IPS-18c (cell line): ENCODE results near the gene ALCAM.
A peak's percentile ranks its signal among the peaks of the same experiment; 100 is the strongest.
"Not testable (repeated sequence)": the region's sequence is repeated elsewhere in the genome, so short reads cannot be mapped to it uniquely, and the experiment has no call there.

Experiments
- H3K4me3 ChIP-seq: 2 replicates; pipeline ENCODE4 v1.7.0; 2013; ENCODE audit warnings: low read depth, mild to moderate bottlenecking, low read length, moderate library complexity; ENCODE audit not compliant: insufficient read depth
- H3K9me3 ChIP-seq: one replicate; pipeline ENCODE4 v1.6.1; 2013; ENCODE audit warnings: mild to moderate bottlenecking, low read length, moderate library complexity; ENCODE audit not compliant: control insufficient read depth, insufficient read depth

The ALCAM gene

DNA sequence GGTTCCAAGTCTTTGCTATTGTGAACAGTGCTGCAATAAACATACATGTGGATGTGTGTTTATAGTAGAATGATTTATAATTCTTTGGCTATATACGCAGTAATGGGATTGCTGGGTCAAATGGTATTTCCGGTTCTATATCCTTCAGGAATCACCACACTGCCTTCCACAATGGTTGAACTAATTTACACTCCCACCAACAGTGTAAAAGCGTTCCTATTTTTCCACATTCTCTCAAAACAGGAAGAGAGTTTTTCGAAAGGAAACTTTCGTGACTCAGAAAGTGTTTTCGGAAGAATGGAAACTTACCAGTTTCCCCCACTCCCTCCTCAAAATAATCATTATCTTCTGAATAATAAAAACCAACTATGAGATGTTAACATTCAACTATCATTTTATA is 205.8 kb downstream of the ALCAM start:
- H3K9me3 ChIP-seq, result no peaks in the 10 kb centered on the region
- H3K4me3 ChIP-seq, result no peak overlapping the region

DNA sequence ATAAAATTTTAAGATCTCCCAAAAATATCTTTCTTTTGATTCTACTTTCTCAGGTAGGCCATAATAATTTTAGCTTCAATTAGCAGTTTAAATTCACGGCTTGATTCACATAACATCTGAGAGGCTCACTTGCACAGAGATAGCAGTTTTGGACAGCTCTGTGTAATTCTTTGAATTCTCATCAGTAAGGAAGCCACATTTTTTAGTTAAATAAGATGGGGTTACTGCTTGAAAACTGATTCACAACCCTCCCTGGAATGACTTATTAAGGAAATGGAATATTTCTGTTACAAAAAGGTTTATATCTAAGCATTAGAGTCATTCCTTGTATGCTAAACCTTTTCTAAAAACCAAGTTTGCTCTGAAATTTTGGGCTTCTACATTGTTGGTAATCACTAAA is 212.7 kb downstream of the ALCAM start:
- Histone ChIP-seq H3K9me3 (no peaks in the 10 kb centered on the region), H3K4me3 (no peak overlapping the region)

DNA sequence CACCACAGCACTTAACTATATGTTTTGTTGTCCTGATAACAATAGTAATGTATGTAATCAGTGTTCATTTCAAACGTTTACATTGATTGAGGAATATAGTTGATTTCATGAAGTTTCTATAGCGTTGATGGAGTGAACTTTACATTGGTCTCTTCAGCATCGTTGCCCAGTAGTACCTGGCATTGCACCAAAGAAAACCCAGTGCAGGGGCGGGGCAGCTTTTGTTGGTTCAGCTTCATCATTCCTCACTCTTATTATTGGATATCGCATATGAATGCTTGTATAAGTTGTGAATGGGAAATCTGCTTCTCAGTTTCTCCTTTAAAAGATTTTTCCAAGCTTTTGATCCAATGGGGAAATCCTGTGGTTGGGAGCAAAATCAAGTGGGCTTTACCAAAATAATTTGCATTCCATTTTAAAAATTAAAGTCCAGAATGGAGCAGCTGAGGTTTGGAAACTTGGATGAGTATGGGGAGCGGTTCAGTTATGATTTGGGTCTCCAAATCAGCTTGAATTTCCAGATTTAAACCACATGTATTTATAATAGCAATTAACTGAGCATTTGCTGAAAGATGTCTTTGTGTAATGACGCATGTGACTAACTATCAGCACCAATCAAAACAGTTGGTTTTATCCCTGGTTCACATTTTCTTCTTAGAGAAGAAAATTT is 213.7 kb downstream of the ALCAM start:
- no peaks in the 10 kb centered on the region for H3K9me3 ChIP-seq
- H3K4me3 ChIP-seq, result no peak overlapping the region

DNA sequence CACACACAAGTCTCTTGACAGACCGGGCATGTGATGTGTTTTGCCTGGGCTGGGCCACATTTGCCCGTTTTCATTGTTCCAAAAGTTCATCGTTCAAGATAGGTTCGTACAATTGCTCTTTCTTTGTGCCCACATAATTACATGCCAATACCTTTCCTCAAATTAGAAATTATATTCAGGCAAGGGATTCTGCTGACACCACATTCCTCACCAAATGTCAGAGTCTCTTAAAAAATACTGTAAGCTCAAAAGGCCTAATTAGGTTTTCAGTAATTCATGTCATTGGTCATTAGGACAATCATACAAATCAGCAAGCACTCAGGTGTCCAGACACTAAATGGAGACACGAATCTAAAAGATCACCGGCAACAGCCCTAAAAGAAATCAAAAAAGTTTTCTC is 215.3 kb downstream of the ALCAM start:
- no peaks in the 10 kb centered on the region for H3K9me3 ChIP-seq
- H3K4me3 ChIP-seq, result no peak overlapping the region

DNA sequence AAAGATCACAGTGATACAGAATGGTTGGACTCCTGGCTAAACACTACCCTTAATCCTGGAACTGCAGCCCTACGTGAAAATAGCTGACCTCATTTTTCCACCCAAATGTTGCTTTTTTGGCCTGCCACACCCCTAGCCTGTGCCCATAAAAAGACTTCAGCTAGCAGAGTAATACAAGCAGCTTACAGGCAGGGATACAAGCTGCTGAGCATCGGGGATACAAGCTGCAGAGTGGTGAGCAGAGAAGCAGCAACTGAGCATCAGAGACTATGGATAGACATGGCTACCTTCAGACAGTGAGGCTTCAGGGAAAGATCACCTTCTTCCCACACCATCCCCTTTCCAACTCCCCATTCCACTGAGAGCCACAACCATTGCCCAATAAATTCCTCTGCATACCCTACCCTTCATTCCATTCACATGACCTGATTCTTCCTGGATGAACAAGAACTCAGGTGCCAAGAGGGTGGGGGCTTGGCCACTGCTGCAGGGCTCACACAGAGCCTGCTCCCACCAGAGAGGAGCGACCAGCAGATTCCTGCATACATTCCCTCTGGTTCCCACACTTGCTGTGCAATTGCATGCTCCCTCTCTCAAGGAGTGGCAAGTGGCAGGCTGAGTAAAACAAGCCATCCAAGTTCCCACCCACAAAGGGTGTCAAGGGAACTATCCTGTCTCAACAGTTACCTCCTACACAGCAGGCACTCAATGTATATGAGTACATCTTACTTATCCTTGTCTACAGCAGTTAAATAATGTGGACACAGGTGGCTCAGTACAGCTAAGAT is 217.5 kb downstream of the ALCAM start:
- Histone ChIP-seq H3K9me3 (no peaks in the 10 kb centered on the region), H3K4me3 (no peak overlapping the region)

DNA sequence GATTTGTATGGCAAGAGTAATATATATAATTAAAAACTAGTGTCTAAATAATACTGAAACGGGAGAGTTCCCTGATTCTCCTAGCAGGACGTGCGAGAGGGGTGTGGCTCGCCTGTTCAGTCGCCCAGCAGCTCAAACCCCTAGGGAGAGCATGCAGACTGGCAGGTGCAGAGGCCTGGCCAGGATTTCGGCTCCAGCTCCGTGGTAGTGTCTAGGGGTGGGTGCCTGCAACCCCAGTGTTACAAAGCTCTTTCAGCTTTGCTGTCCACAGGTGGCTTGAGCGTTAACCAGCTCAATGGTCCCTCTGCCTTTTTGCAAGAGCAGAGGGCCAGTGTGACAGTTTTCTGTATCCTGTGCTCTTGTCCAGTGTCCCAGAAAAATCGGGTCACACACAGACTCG is 226.6 kb downstream of the ALCAM start:
- H3K4me3 ChIP-seq, result no peak overlapping the region
- H3K9me3 ChIP-seq, result no peaks in the 10 kb centered on the region

DNA sequence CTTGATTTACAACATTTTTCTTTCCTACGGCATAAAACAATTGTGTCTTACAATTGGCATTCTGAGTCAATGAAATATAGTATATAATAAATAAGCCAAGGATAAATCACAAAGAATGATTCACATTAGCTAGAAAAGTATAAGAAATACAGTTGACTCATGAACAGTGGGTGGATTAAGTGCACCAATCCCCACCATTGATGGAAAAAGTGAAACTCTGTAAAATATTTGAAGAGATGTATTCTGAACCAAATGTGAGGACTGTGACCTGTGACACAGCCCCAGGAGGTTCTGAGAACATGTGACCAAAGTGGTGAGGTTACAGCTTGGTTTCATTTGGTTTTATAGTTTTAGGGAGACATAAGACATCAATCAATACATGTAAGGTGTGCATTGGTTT is 227.5 kb downstream of the ALCAM start:
- Histone ChIP-seq H3K9me3 (no peaks in the 10 kb centered on the region), H3K4me3 (no peak overlapping the region)

DNA sequence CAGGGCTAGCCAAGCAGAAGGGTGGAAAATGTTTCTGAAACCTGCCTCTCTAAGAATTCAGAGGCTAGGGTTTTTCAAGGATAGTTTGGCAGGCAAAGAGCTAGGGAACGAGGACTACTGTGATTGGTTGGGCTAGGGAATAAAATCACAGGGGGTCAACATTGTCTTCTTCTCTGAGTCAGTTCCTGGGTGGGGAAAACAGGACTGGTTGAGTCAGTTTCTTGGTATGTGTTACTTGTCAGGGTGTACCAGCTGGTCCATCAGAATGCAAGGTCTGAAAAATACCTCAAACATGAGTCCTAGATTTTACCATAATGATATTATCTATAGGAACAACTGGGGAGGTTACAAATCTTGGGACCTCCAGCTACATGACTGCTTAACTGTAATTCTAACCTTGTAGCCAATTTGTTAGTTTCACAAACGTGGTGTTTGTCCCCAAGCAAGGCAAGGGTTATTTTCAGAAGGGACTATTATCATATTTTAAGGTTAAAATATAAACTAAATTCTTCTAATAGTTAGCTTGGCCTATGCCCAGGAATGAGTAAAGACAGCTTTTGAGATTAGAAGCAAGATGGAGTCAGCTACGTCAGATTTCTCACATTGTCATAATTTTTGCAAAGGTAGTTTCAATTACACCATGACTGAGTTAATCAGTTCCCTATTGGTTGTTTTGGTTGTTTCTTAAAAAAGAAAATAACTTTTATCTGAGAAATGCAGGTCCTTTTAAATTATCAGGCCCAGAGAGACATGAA is 231.5 kb downstream of the ALCAM start:
- Histone ChIP-seq H3K4me3 (no peak overlapping the region), H3K9me3 (no peaks in the 10 kb centered on the region)

DNA sequence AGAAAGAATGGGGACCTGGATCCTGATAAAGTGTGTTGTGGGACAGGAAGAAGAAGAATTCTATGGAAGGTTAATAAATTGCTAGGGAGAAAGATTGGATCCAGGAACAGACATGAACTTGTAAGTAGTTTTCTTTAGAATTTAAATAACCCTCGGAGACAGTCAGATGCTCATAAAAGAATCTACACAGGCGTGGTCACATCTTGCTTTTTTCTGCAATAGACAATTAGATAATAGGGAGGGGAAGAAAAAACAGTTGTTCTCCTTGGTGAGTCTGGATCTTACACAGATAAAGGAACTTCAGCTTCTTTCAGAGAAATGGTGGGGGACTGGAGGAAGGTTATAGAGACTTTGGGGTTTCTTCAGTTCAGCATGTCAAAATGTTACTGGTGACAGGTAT is 232.6 kb downstream of the ALCAM start:
- peaks cover 2% of the 10 kb centered on the region for H3K9me3 ChIP-seq
- H3K4me3 ChIP-seq, result no peak overlapping the region

DNA sequence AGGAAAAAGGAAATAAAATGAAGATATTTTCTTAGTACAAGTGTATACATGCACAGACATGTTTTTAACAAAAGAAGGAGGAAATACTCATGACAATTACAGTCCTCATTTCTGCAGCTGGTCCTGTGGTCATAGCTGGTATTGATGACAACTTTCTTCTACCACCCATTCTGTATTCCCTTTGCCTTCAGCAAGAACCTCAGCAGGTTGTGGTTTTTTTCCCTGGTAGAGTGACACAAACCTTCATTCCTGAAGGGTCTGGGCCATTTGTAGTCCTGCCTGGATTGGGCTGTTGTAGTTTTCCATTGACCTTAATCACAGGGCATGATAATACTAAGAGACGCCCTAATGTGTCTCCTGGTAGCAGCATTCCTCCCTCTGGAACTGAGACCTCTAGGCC is 235.0 kb downstream of the ALCAM start:
- not testable (repeated sequence) for H3K9me3 ChIP-seq, H3K4me3 ChIP-seq

DNA sequence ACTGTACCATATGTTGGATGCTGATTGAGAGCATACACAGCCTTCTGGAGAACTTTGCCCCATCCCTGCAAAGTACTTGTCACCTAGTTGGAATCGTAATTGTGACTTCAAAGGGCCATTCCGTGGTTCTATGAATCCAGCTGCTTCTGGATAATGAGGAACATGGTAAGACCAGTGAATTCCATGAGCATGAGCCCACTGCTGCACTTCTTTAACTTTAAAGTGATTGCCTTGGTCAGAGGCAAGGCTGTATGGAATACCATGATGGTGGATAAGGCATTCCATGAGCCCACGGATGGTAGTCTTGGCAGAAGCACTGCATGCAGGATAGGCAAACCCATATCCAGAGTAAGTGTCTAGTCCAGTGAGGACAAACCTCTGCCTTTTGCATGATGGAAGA is 235.6 kb downstream of the ALCAM start:
- not testable (repeated sequence) for H3K4me3 ChIP-seq, H3K9me3 ChIP-seq

DNA sequence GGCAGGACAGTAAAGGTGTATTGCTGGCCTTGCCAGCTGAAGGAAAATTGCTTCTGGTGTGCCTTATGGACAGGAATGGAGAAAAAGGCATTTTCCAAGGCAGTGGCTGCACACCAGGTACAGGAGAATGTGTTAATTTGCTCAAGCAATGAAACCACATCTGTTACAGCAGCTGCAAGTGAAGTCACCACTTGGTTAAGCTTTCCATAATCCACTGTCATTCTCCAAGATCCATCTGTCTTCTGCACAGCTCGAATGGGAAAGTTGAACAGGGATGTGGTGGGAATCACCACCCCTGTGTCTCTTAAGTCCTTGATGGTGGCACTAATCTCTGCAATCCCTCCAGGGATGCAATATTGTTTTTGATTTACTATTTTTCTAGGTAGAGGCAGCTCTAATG is 236.8 kb downstream of the ALCAM start:
- not testable (repeated sequence) for H3K9me3 ChIP-seq, H3K4me3 ChIP-seq

DNA sequence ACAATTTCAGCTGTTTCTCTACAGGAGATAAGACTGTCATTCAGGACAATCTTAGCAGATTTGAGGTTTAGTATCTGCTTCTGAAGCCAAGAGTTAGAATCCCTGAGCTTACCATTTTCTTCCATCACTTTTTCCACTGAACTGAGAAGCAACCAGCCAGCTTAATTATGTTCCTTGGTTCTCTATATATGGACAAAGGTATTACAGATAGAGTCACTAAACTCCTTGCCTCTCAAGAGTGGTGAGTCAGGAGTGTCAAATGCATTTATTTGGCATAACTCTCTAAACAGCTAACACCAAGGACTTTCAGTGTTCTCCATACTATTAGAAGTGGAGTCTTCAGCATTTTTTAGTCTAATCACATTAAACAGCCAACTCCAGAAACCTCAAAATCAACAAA is 239.3 kb downstream of the ALCAM start:
- H3K4me3 ChIP-seq, result no peak overlapping the region
- peaks cover 7% of the 10 kb centered on the region for H3K9me3 ChIP-seq

DNA sequence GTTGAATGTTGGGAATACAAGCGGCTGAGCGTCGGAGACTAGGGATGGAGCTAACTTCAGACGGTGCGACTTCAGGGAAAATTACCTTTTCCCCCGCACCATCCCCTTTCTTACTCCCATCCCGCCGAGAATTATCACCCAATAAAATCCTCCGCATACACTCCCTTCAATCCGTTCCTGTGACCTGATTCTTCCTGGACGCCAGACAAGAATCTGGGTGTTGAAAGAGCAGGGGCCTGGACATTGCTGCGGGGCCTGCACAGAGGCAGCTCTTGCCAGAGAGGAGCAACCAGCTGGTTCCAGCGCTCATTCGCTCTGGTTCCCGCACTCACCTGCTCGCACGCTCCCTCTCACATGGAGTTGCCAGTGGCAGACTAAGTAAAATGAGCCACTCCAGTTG is 241.9 kb downstream of the ALCAM start:
- H3K4me3 ChIP-seq, result peak overlapping the region; percentile 62
- peaks cover 7% of the 10 kb centered on the region for H3K9me3 ChIP-seq

DNA sequence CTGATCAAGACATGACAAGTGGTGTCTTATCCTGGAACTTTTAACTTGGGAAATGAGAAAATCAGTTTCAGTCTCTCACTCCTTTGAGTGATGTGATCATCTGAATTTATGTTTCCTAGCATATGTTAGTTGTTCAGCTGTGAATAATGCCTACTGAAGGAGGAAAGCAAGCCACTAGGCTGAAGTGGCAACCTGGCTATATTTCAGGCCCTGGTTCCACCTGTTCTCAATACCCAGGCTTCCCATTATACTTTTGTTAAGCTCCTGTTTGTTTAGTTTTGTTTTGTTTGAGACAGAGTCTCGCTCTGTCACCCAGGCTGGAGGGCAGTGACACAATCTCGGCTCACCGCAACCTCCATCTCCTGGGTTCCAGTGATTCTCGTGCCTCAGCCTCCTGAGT is 243.8 kb downstream of the ALCAM start:
- H3K9me3 ChIP-seq, result peaks cover 3% of the 10 kb centered on the region

DNA sequence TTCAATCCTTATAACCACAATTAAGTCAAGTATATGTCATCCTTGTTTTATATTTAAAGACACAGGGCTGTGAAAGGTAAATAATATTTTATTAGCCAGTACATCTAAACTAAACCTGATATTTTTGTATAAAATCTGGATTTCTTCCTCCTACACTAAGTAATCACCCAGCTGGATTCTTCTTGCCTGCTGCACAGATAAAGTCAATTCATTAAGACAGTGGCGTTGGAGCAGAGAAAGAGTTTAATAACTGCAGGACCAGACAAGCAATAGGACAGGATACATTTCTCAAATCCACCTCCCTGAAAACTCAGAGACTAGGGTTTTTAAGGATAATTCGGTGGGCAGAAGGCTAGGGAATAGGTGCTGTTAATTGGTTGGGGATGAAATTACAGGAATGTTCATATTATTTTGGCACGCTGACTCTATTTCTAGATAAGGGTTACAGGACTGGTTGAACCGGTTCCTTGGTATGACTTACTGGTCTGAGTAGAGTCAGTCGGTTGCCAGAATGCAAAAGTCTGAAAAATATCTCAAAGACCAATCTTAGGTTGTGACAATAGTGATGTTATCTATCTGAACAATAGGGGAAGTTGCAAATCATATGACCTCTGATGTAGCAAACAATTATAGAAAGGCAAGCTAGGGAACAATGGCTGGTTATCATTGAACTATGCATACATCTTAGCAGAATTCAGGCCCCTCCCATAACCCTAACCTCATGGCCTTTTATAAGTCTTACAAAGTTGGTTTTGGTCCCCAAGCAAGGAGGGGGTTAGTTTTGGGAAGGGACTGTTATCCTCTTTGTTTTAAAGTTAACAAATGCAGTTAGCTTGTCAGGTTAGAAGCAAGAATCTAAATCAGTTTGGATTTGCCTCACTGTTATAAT is 244.8 kb downstream of the ALCAM start:
- Histone ChIP-seq H3K9me3 (peaks cover 3% of the 10 kb centered on the region), H3K4me3 (no peak overlapping the region)

More for the DNA sequence above, 243.8 kb downstream of the ALCAM start:
- no peak overlapping the region for H3K4me3 ChIP-seq

DNA sequence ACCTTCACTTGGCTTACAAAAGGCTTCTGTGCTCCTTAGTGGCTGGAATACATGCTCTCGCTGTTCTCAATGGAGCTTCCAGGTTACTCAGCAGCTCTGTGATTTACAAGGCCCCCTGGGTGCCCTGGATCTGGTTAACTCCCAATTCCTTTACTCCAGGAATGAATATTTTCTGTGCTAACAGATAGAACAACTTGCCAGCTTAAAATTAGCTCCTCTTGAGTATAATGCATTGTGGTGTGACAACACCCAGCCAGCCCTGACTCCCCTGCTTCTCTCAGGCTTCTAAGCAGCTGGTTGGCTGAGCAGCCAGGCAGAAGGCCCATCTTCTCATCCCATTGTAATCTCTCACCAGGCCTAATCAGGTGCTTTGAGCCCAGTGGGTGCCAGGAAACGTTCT is 246.4 kb downstream of the ALCAM start:
- no peak overlapping the region for H3K4me3 ChIP-seq
- peaks cover 3% of the 10 kb centered on the region for H3K9me3 ChIP-seq
